Thymus (tissue), 11 donors: Measurements from ENCODE around the gene PCDHB4. TPM values are rescaled to one million over a fixed set of nuclear protein-coding genes. Genes with fewer than 3 reads are reported as not detected.
"Not testable (repeated sequence)": the region's sequence is repeated elsewhere in the genome, so short reads cannot be mapped to it uniquely, and the experiment has no call there.

Source experiments
- DNase-seq, 9 donors: peaks; one replicate each; pipeline ENCODE4 v3.0.0-alpha.2; 2013; ENCODE audit warnings: low spot score in 9 of 9, low read depth in 6 of 9, missing footprints in 1 of 9
- H3K27ac ChIP-seq, 2 donors: one replicate each; pipeline ENCODE4 v1.5.1; 2013; ENCODE audit warnings: control low read depth in 1 of 2, low read depth in 1 of 2, low read length in 1 of 2, mild to moderate bottlenecking in 1 of 2, moderate library complexity in 1 of 2
- H3K27me3 ChIP-seq, 2 donors: one replicate each; pipeline ENCODE4 v1.5.1; 2013; ENCODE audit warnings: low read length in 1 of 2; ENCODE audit not compliant: control insufficient read depth in 2 of 2, insufficient read depth in 1 of 2
- H3K36me3 ChIP-seq, 2 donors: one replicate each; pipeline ENCODE4 v1.5.1; 2013; ENCODE audit warnings: low read length in 1 of 2, mild to moderate bottlenecking in 1 of 2, moderate library complexity in 1 of 2; ENCODE audit not compliant: control insufficient read depth in 2 of 2, insufficient read depth in 2 of 2
- H3K4me1 ChIP-seq, 2 donors: one replicate each; pipeline ENCODE4 v1.5.1; 2013; ENCODE audit warnings: low read length in 2 of 2; ENCODE audit not compliant: control insufficient read depth in 2 of 2, insufficient read depth in 2 of 2
- H3K4me3 ChIP-seq, 2 donors: one replicate each; pipeline ENCODE4 v1.5.1; 2013; ENCODE audit warnings: low read length in 2 of 2, control low read depth in 1 of 2, mild to moderate bottlenecking in 1 of 2
- H3K9me3 ChIP-seq, 2 donors: one replicate each; pipeline ENCODE4 v1.5.1; 2013; ENCODE audit warnings: low read length in 1 of 2, mild to moderate bottlenecking in 1 of 2; ENCODE audit not compliant: control insufficient read depth in 2 of 2, insufficient read depth in 1 of 2
- WGBS: extraction: QIAGEN DNeasy Blood & Tissue Kit; methylation state at CpG from one replicate; pipeline ENCODE4 v1.1.7; 2013; 5-methylcytosine and 5-hydroxymethylcytosine counted together
- polyA plus RNA-seq: library from polyadenylated mRNA; stranded (reverse); fragments of 200-250 nt; gene quantifications from one replicate; pipeline ENCODE4 v1.2.3, GENCODE V29; 2013
- total RNA-seq: library from RNA; stranded (reverse); fragments of 120-200 nt; gene quantifications from one replicate; pipeline ENCODE4 v1.2.4, GENCODE V29; 2013
- donor health status: healthy.

Gene PCDHB4
- total and polyA plus RNA-seq, 2 donors: 0.09 to 0.34 TPM

- Histone ChIP-seq H3K4me3 (no peak overlapping the region), H3K9me3 (peaks cover 1 to 4% of the 10 kb centered on the region in 2 donors), H3K27me3 (peaks cover 0 to 27% of the 10 kb centered on the region in 2 donors), H3K27ac (no peak overlapping the region), H3K36me3 (no peaks in the 10 kb centered on the region), H3K4me1 (no peaks in the 10 kb centered on the region)
- DNase-seq: no peak
- WGBS: 40% methylated on average over 21 of the region's 21 CpGs
Measured at GRCh38 chr5:141155540-141156374, 34.1 kb downstream of the PCDHB4 start.

- not testable (repeated sequence) for H3K4me3 ChIP-seq, DNase-seq, H3K27ac ChIP-seq, H3K4me1 ChIP-seq, H3K9me3 ChIP-seq, H3K36me3 ChIP-seq
- WGBS: 50% methylated on average over 38 of the region's 38 CpGs
- H3K27me3 ChIP-seq: peaks cover 0 to 17% of the 10 kb centered on the region in 2 donors
Measured at GRCh38 chr5:141157356-141157755, 35.7 kb downstream of the PCDHB4 start.

GRCh38 chr5:141157901-141158300 is 36.3 kb downstream of the PCDHB4 start:
- peaks cover 0 to 15% of the 10 kb centered on the region in 2 donors for H3K27me3 ChIP-seq
- not testable (repeated sequence) for DNase-seq, H3K4me1 ChIP-seq, H3K4me3 ChIP-seq, H3K27ac ChIP-seq, H3K9me3 ChIP-seq, H3K36me3 ChIP-seq
- 44% methylated on average over 21 of the region's 28 CpGs for WGBS

GRCh38 chr5:141172381-141173204 is 51.0 kb downstream of the PCDHB4 start, which contains the start of gene PCDHB7:
PCDHB7 (plus strand) TSS chr5:141172644; CDS start chr5:141172836, 192 bp downstream.
- no peak within 1 kb of the TSS for H3K27ac ChIP-seq
- H3K4me3 ChIP-seq: no peak within 1 kb of the TSS
- H3K4me1 ChIP-seq: no peaks in the 10 kb centered on the region
- 36% methylated on average over 20 of the region's 20 CpGs for WGBS
- H3K27me3 ChIP-seq: peaks cover 0 to 22% of the 10 kb centered on the region in 2 donors
- DNase-seq: peak in 1 of 9 donors; percentile 10
- H3K9me3 ChIP-seq: peaks cover 6 to 10% of the 10 kb centered on the region in 2 donors
- H3K36me3 ChIP-seq: no peaks in the 10 kb centered on the region

- H3K36me3 ChIP-seq, H3K27ac ChIP-seq, H3K4me1 ChIP-seq, H3K4me3 ChIP-seq, H3K9me3 ChIP-seq, DNase-seq: not testable (repeated sequence)
- peaks cover 0 to 26% of the 10 kb centered on the region in 2 donors for H3K27me3 ChIP-seq
- 54% methylated on average over 75 of the region's 79 CpGs for WGBS
Measured at GRCh38 chr5:141174291-141175104, 52.9 kb downstream of the PCDHB4 start.

Other genes with a start within 250 kb of the PCDHB4 start
- under 0.01 TPM for gene PCDHA12, start 246.5 kb upstream of the PCDHB4 start, total RNA-seq
- not detected for gene PCDHA12, start 246.5 kb upstream of the PCDHB4 start, polyA plus RNA-seq
- under 0.01 TPM for gene PCDHA13, start 239.7 kb upstream of the PCDHB4 start, total RNA-seq
- gene PCDHA13, start 239.7 kb upstream of the PCDHB4 start, polyA plus RNA-seq: under 0.01 TPM
- 0.05 TPM for gene PCDHAC1, start 195.5 kb upstream of the PCDHB4 start, total RNA-seq
- gene PCDHAC1, start 195.5 kb upstream of the PCDHB4 start, polyA plus RNA-seq: 0.02 TPM
- gene PCDHAC2, start 155.3 kb upstream of the PCDHB4 start, total RNA-seq: 0.38 TPM
- gene PCDHAC2, start 155.3 kb upstream of the PCDHB4 start, polyA plus RNA-seq: 0.02 TPM
- 0.05 TPM for gene PCDHB1, start 70.4 kb upstream of the PCDHB4 start, total RNA-seq
- gene PCDHB1, start 70.4 kb upstream of the PCDHB4 start, polyA plus RNA-seq: 0.02 TPM
- gene PCDHB2, start 27.2 kb upstream of the PCDHB4 start, total RNA-seq: 0.24 TPM
- gene PCDHB2, start 27.2 kb upstream of the PCDHB4 start, polyA plus RNA-seq: 0.39 TPM
- 0.09 TPM for gene PCDHB3, start 21.3 kb upstream of the PCDHB4 start, total RNA-seq
- 0.11 TPM for gene PCDHB3, start 21.3 kb upstream of the PCDHB4 start, polyA plus RNA-seq
- 0.38 TPM for gene PCDHB5, start 13.4 kb downstream of the PCDHB4 start, total RNA-seq
- 1.0 TPM for gene PCDHB5, start 13.4 kb downstream of the PCDHB4 start, polyA plus RNA-seq
- 0.09 TPM for gene PCDHB6, start 28.2 kb downstream of the PCDHB4 start, total RNA-seq
- gene PCDHB6, start 28.2 kb downstream of the PCDHB4 start, polyA plus RNA-seq: 0.23 TPM
- 0.14 TPM for gene PCDHB7, start 50.8 kb downstream of the PCDHB4 start, total RNA-seq
- gene PCDHB7, start 50.8 kb downstream of the PCDHB4 start, polyA plus RNA-seq: 0.11 TPM
- 0.05 TPM for gene PCDHB8, start 56.0 kb downstream of the PCDHB4 start, total RNA-seq
- 0.05 TPM for gene PCDHB8, start 56.0 kb downstream of the PCDHB4 start, polyA plus RNA-seq
- gene PCDHB16, start 60.6 kb downstream of the PCDHB4 start, total RNA-seq: 0.14 TPM
- gene PCDHB16, start 60.6 kb downstream of the PCDHB4 start, polyA plus RNA-seq: 0.27 TPM
- gene PCDHB9, start 65.3 kb downstream of the PCDHB4 start, total RNA-seq: 0.19 TPM
- 0.16 TPM for gene PCDHB9, start 65.3 kb downstream of the PCDHB4 start, polyA plus RNA-seq
- gene PCDHB10, start 70.5 kb downstream of the PCDHB4 start, total RNA-seq: 0.19 TPM
- 0.23 TPM for gene PCDHB10, start 70.5 kb downstream of the PCDHB4 start, polyA plus RNA-seq
- 0.24 TPM for gene PCDHB11, start 77.8 kb downstream of the PCDHB4 start, total RNA-seq
- gene PCDHB11, start 77.8 kb downstream of the PCDHB4 start, polyA plus RNA-seq: 0.37 TPM
- 0.19 TPM for gene PCDHB12, start 86.9 kb downstream of the PCDHB4 start, total RNA-seq
- gene PCDHB12, start 86.9 kb downstream of the PCDHB4 start, polyA plus RNA-seq: 0.18 TPM
- gene PCDHB13, start 92.1 kb downstream of the PCDHB4 start, total RNA-seq: 0.14 TPM
- gene PCDHB13, start 92.1 kb downstream of the PCDHB4 start, polyA plus RNA-seq: 0.27 TPM
- 0.38 TPM for gene PCDHB14, start 101.5 kb downstream of the PCDHB4 start, total RNA-seq
- gene PCDHB14, start 101.5 kb downstream of the PCDHB4 start, polyA plus RNA-seq: 0.87 TPM
- gene PCDHB15, start 123.6 kb downstream of the PCDHB4 start, total RNA-seq: 0.33 TPM
- gene PCDHB15, start 123.6 kb downstream of the PCDHB4 start, polyA plus RNA-seq: 0.66 TPM
- gene SLC25A2, start 182.2 kb downstream of the PCDHB4 start, total RNA-seq: 0.09 TPM
- gene SLC25A2, start 182.2 kb downstream of the PCDHB4 start, polyA plus RNA-seq: 0.16 TPM
- gene TAF7, start 199.0 kb downstream of the PCDHB4 start, total RNA-seq: 138 TPM
- 174 TPM for gene TAF7, start 199.0 kb downstream of the PCDHB4 start, polyA plus RNA-seq
- gene PCDHGA1, start 208.7 kb downstream of the PCDHB4 start, total RNA-seq: 0.09 TPM
- gene PCDHGA1, start 208.7 kb downstream of the PCDHB4 start, polyA plus RNA-seq: 0.16 TPM
- 0.19 TPM for gene PCDHGA2, start 216.9 kb downstream of the PCDHB4 start, total RNA-seq
- 0.46 TPM for gene PCDHGA2, start 216.9 kb downstream of the PCDHB4 start, polyA plus RNA-seq
- gene PCDHGA3, start 222.0 kb downstream of the PCDHB4 start, total RNA-seq: 0.19 TPM
- 0.11 TPM for gene PCDHGA3, start 222.0 kb downstream of the PCDHB4 start, polyA plus RNA-seq
- 0.14 TPM for gene PCDHGB1, start 228.3 kb downstream of the PCDHB4 start, total RNA-seq
- gene PCDHGB1, start 228.3 kb downstream of the PCDHB4 start, polyA plus RNA-seq: 0.11 TPM
- 0.19 TPM for gene PCDHGA4, start 233.2 kb downstream of the PCDHB4 start, total RNA-seq
- 0.11 TPM for gene PCDHGA4, start 233.2 kb downstream of the PCDHB4 start, polyA plus RNA-seq
- gene PCDHGB2, start 238.2 kb downstream of the PCDHB4 start, total RNA-seq: 0.28 TPM
- gene PCDHGB2, start 238.2 kb downstream of the PCDHB4 start, polyA plus RNA-seq: 0.21 TPM
- 0.19 TPM for gene PCDHGA5, start 242.3 kb downstream of the PCDHB4 start, total RNA-seq
- 0.18 TPM for gene PCDHGA5, start 242.3 kb downstream of the PCDHB4 start, polyA plus RNA-seq
- gene PCDHGB3, start 248.4 kb downstream of the PCDHB4 start, total RNA-seq: 0.33 TPM
- gene PCDHGB3, start 248.4 kb downstream of the PCDHB4 start, polyA plus RNA-seq: 0.14 TPM